Measurements from ENCODE around the gene RASA2. TPM values are rescaled to one million over a fixed set of nuclear protein-coding genes. Genes with fewer than 3 reads are reported as not detected.

The RASA2 gene
- total RNA-seq, 1 donor from 2014 or later, result 5.3 TPM

DNA sequence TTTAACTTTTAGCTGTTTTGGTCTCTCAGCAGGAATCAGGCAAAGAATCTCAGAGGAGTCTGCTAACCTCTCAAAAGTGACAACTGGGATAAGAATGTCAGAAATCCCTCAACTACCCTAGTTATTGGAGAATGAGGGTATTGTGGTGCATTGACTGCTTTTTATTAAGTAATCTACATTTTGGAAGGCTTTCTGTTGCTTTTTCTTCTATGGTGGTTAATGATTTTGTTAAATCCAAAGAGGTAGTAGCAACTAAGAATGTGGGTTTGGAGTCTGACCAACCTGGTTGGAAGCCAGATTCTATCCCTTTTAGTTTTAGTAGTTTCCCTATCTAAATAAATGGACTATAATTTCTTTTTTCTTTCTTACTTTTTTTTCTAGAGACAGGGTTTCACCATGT, 156.6 kb downstream of the RASA2 start:
- no peak for DNase-seq (ENCODE audit: low read depth in 2 of 2)

DNA sequence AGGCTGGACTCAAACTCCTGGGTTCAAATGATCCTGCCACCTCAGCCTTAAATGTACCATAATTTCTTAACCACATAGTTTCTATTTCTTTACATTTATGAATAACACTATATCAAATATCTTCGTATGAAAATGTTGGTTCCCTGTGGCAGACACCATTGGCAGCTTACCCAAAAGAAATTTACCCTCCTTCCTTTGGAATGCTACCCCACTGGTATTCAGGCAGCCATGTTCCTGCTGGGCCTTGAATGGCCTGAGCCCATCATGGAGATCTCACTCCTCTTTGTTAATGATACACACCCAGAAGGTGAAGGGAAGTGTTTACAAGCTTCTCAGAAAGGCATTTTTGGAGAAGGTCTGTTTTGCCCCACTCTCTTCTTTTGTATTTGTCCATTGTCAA, 157.0 kb downstream of the RASA2 start:
- DNase-seq (ENCODE audit: low read depth in 2 of 2), result no peak

DNA sequence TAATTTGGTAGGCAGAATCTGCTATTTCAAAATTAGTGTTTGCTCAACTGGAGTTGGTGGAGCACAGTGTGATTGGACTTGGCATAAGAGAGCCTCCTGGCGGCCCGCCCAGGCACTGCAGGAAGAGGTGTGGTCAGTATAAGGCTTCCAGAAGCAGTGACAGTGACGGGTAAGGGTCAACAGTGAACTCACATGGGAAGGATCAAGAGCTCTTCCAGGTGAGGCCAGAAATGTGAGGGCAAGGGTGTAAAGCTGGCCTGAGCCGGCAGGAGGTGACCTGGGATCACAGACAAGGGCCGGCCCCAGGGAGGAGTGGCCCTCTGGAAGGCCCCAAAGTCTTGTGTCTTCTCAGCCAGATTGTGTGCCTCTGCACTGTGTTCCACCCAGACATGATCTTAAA, 158.1 kb downstream of the RASA2 start:
- peak; percentile 23 to 56 for DNase-seq (ENCODE audit: low read depth in 2 of 2)

DNA sequence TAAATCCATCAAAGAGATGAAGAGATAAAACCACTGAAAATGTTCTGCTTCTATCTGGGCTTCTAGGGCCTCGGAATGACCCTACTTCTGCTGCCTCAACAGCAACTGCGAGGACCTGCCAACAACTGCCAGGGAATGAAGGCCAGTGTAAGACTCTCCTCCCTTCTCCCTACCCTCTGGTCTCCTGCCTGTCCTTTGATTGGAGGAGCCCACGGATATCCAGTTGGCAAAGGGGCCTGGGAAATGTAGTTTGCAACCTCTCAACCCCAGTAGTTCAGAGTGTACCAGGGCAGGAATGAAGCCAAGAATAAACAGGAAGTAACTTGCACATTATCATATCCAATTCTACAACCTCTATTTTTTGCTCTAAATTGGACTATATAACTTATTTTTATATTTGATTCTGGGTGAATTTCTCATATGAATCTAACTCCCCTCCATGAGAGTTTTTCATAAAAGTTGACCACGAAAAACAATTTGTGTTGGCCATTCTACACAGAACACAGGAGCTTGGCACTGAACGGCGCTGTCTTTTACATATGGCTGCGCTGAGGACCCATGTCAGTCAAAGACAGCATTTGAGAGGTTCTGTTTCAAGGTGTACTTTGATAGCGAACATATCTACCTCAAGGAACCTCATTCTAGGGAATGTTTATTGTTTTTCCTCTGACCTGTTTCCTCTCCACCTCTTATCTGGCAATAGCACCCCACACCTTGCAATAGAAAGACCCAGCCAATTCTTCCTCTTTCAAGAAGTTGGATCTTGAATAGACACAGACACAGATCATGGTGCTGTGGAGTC, 160.1 kb downstream of the RASA2 start:
- peak; percentile 47 to 61 for DNase-seq (ENCODE audit: low read depth in 2 of 2)

GRCh38 chr3:141647562-141647915, 160.7 kb downstream of the RASA2 start:
- no peak for DNase-seq (ENCODE audit: low read depth in 2 of 2)

DNA sequence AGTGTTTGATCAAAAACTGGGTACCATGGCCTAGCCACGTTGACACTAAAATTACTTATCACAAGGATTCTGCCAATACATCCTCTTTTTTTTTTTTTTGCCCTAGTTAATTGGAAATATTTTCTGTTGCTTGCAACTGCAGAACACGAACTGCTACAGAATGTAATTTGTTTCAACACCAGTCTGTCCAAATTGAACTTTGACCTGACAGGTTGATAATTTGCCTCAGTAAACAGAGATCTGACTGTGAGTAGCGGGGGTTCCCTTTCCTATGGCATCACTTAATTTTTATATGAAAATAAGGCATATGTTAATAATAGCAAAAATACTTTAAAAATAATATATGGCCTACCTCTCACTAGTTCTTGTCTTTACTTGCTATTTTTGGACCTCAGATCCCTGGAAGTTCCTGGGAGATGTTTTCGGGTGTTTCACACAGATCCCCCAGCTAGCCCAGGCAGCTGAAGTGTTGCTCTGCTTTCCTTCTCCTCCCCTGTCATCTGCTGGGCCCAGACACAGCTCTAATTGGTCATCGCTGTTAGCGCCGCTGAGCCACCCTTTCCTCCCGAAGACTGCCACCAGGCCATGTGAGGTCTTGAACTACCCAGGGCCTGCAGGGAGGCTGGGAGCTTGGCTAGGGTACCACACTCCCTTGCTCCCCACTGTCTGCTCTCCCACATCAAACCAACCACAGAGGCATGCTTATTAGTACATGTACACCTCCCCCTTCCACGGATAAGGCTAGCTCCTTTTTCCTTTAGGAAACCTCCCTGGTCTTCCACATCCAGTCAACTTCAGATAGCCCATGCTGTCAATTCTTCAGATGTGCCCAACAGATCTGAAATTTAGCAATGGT, 161.5 kb downstream of the RASA2 start:
- no peak for DNase-seq (ENCODE audit: low read depth in 2 of 2)

DNA sequence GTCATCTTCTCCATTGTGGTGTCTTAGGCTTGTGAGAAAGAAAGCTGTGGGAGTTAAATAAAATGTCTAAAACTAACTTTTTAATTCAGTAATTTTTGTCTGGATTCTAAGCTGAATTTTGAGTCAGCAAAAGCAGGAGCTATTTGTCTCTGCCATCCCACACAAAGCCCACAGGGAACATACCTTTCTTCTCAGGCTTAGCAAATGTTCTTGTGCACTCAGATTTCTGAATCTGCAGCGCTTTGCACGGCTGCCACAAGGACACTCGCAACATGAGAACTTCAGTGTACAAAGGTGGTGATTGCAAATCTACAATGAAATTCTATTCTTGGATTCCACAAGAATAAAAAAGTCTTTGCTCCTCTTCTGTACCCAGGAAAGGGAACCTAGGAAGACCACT, 163.0 kb downstream of the RASA2 start:
- no peak for DNase-seq (ENCODE audit: low read depth in 2 of 2)

DNA sequence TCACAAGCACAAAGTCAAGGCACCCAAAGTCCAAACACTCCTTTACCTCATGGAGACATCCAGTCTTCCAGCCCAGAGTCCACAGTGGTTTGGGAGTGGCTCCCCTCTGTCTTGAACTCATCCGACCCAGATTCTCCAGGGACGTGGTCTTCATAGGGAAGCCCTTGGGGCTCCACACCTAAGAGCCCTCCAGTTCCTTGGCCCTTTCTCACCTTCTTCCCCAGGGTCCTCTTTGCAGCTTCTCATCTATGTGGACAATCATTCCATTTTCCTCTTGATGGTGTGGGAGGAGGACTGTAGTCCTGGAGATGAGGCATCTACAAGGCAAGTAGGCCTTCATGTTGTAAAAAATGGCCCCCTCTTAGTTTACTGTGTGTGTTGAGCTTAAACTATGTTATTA, 164.0 kb downstream of the RASA2 start:
- DNase-seq (ENCODE audit: low read depth in 2 of 2), result no peak

DNA sequence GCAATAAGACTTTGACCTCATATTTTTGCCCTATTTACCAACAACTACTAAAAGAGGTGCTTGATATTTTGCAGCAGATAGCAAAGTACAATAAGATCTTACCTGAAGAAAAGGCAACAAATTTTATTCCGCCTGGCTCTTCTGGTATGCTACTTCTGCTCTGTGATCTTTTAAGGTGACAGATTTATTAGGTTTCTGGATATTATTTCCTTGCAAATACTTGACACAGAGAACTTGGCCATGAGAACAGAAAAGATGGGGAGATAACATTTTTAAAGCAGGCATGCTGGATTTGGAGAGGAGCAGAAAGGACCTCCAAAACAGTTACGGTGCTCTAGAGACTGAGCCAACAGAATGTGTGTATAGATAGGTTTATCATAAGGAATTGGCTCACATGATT, 164.6 kb downstream of the RASA2 start:
- no peak for DNase-seq (ENCODE audit: low read depth in 2 of 2)

DNA sequence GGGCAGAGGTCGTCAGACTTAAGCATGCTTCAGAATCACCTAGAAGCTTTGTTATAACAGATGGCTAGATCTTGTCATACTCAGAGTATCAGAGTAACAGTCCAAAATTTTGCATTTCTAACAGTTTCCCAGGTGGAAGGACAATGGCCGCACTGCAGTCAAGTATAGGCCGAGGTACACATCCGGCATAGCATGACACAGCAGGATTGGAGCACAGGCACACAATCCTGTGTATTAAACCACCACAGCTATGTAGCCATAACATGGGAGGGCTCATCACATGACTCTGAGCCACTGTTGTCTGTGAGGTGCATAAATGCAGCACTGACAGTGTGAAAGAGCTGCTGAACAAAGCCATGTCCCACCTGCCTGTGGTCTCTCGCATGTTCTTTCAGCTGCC, 165.5 kb downstream of the RASA2 start:
- DNase-seq (ENCODE audit: low read depth in 2 of 2), result no peak

- no peak for DNase-seq (ENCODE audit: low read depth in 2 of 2)
These were observed 167.0 kb downstream of the RASA2 start for GRCh38 chr3:141653847-141654246.

GRCh38 chr3:141655801-141656200, 169.0 kb downstream of the RASA2 start:
- DNase-seq (ENCODE audit: low read depth in 2 of 2), result no peak

DNA sequence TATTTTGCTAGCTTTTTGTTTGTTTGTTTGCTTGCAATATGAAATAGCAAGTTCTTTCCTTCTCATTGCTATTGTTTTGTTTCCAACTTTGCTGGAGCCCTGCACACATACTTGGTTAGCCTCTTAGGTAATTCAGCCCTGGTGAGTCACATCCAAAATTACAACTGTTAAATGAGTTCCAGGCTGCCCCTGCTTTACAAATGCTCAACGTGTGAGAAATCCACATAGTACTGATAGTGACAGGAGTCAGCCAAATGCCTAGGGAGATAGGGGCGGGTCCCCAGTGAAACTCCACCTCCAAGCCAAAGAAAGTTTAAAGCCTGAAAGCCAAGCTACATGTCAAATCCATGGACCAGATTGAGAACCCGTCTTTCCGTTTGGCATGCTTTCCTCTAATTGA, 169.9 kb downstream of the RASA2 start:
- no peak for DNase-seq (ENCODE audit: low read depth in 2 of 2)

DNA sequence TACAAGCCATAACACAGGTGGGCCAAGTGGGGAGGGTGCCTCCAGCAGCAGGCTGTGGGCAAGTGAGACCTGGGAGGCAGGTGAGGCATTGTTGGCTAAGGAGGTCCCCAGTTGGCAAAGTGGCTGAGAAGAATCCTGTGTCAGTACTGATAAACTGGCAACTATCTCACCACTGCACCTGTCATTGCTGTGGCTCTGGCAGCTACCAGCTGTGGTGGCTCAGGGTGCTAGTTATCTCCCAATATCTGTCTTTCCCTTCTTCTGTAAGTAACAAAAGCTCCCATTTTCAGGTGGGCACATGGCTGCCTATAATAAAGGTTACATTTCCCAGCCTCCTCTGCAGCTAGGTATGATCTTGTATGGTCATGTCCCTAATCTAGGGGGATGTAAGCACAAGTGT, 170.7 kb downstream of the RASA2 start:
- DNase-seq (ENCODE audit: low read depth in 2 of 2), result no peak

DNA sequence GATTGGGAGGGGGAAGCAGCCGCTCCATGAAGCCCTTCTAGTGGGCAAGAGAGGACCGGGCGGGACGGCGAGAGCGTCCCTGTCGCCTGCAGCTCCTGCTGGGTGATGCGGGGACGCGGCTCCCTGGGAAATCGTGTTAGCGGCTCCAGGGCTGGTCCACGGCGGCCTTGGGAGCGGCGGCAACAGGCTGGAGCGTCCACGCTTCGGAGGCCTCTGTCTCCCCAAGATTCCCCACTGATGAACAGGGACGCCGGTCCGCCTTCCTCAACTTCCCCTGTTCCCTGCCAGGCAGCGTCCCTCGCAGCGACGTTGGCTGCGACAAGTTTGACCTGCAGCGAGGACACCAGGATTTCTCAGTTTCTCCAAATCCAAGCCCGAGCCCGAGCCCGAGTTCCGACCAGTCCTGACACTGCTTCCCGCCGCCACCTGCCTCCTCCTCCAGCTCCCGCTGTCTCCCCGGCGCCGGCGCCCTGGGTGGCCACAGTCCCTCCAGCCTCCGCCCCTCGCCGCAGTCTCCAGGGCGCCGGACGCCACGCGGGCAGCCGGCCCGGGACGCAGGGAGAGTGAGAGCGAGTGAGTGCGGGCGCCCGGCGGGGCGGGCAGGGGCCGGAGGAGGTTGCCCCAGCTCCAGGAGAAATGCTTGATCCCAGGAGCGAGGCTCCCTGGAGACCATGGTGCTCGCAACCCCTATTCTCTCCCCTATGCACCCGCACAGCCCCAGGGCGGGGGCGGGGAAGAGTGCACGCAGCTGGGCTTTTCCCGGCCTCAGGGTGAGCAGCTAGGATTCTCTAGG, 173.2 kb downstream of the RASA2 start:
- peak in 1 of 2 donors; percentile 19 for DNase-seq (ENCODE audit: low read depth in 2 of 2)

- DNase-seq (ENCODE audit: low read depth in 2 of 2), result no peak
These were observed 173.8 kb downstream of the RASA2 start for GRCh38 chr3:141660614-141660947.

- no peak for DNase-seq (ENCODE audit: low read depth in 2 of 2)
These were observed 174.7 kb downstream of the RASA2 start for GRCh38 chr3:141661229-141662196.

GRCh38 chr3:141663993-141664392, 177.2 kb downstream of the RASA2 start:
- no peak for DNase-seq (ENCODE audit: low read depth in 2 of 2)
